ENCODE data around the gene GLG1.
"Not testable (repeated sequence)": the region's sequence is repeated elsewhere in the genome, so short reads cannot be mapped to it uniquely, and the experiment has no call there.

Gene GLG1

DNA sequence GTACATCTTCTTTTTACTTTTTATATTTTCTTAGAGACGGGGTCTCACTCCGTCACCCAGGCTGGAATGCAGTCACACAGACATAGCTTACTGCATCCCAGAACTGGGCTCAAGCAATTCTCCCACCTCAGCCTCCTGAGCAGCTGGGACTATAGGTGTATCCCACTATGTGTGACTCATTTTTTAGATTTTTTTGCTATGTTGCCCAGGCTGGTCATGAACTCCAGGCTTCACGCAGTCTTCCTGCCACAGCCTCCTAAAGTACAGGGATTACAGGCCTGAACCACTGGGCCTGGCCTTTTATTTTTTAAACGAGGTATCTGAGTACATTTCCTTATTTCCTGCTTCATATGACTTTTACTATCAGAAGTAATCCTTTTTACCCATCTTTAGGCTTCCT, 48.0 kb downstream of the GLG1 start:
- DNase-seq (ENCODE audit: low read depth): no peak
- TF ChIP-seq, protein P1, sequence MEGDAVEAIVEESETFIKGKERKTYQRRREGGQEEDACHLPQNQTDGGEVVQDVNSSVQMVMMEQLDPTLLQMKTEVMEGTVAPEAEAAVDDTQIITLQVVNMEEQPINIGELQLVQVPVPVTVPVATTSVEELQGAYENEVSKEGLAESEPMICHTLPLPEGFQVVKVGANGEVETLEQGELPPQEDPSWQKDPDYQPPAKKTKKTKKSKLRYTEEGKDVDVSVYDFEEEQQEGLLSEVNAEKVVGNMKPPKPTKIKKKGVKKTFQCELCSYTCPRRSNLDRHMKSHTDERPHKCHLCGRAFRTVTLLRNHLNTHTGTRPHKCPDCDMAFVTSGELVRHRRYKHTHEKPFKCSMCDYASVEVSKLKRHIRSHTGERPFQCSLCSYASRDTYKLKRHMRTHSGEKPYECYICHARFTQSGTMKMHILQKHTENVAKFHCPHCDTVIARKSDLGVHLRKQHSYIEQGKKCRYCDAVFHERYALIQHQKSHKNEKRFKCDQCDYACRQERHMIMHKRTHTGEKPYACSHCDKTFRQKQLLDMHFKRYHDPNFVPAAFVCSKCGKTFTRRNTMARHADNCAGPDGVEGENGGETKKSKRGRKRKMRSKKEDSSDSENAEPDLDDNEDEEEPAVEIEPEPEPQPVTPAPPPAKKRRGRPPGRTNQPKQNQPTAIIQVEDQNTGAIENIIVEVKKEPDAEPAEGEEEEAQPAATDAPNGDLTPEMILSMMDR (conservative IDR thresholded peaks at IDR 0.05; ENCODE audit: low read depth, low read length): no peak
- H3K4me3 ChIP-seq (ENCODE audit: low read length): no peak overlapping the region

DNA sequence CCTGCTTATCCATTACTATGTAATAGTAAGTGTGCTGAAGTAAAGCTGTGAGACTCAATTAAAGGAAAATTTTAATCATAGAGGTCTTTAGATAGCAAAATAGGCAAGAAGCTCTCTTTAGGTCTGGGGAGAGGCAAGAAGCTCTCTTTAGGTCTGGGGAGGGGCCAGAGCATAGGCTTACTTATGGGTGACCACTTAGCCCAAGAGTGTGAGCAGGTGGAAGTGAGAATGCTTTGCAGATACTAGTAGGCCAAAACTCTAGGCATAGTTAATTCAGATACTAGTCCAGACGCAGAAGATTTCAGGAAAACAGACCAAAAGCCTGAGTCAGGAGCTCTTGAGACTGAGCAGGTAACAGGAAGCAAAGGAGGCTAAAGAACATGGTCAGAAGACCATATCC, 49.6 kb downstream of the GLG1 start:
- TF ChIP-seq, protein P1 (conservative IDR thresholded peaks at IDR 0.05; ENCODE audit: low read depth, low read length): no peak
- H3K4me3 ChIP-seq (ENCODE audit: low read length): no peak overlapping the region
- no peak for DNase-seq (ENCODE audit: low read depth)

DNA sequence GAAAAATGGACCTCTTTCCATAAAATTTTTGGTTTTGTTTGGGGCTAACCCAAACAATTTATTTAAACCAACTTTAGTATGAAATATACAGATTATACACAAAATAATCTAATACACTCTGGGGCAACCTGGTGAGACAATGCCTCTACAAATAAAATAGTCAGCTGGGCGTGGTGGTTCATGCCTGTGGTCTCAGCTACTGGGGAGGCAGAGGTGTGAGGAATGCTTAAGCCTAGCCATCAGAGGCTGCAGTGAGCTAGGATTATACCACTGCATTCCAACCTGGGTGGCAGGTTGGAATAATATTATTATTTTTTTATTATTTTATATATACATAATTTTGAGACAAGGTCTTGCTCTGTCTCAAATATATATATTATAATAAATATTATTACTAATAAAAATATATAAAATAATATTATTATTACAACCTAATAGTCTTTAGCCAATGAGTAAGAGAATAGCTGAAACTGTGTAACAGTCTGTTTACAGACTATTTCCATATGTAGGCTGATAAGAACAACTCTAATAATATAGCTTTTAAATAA, 50.5 kb downstream of the GLG1 start:
- H3K4me3 ChIP-seq (ENCODE audit: low read length): no peak overlapping the region
- no peak for DNase-seq (ENCODE audit: low read depth)
- TF ChIP-seq, protein P1 (conservative IDR thresholded peaks at IDR 0.05; ENCODE audit: low read depth, low read length): no peak

DNA sequence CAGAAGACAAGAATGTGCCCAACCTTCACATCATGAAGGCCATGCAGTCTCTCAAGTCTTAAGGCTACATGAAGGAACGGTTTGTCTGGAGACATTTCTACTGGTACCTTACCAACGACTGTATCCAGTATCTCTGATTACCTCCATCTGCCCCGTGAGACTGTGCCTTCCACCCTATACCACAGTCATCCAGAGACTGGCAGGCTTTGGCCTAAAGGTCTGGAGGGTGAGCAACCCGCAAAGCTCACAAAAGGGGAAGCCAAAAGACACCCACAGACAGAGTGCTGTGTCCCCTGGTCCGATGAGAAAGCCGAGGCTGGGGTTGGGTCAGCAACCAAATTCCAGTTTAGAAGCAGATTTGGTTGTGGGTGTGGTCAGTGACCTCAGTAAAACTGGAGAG, 54.6 kb downstream of the GLG1 start:
- H3K4me3 ChIP-seq (ENCODE audit: low read length); DNase-seq (ENCODE audit: low read depth): not testable (repeated sequence)

GRCh38 chr16:74550227-74551019, 56.5 kb downstream of the GLG1 start:
- not testable (repeated sequence) for DNase-seq (ENCODE audit: low read depth); H3K4me3 ChIP-seq (ENCODE audit: low read length)

GRCh38 chr16:74546112-74546511, 60.8 kb downstream of the GLG1 start:
- DNase-seq (ENCODE audit: low read depth); H3K4me3 ChIP-seq (ENCODE audit: low read length): not testable (repeated sequence)

- DNase-seq (ENCODE audit: low read depth); H3K4me3 ChIP-seq (ENCODE audit: low read length): not testable (repeated sequence)
These were observed 63.9 kb downstream of the GLG1 start for GRCh38 chr16:74542911-74543578.

- not testable (repeated sequence) for DNase-seq (ENCODE audit: low read depth); H3K4me3 ChIP-seq (ENCODE audit: low read length)
These were observed 66.3 kb downstream of the GLG1 start for GRCh38 chr16:74540663-74541062.

DNA sequence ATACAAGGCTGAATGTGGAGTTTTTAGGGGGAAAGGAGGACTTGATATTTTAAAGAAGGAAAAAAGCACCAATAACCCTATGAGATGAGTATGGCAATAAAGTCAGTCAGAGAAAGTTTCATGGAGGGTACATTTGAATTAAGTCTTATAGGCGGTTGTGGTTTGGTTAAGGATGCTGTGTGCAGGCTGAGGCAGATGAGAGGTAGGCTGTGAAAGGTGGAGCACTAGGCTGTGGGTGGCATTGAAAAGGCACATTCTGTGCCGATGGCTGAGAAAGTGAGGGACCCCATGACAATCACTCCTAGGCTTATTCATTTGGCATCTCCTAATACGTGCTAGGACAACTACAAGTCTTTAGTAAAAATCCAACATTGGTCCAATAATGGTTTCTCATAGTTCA, 68.1 kb downstream of the GLG1 start:
- not testable (repeated sequence) for DNase-seq (ENCODE audit: low read depth)

GRCh38 chr16:74537746-74538145, 69.2 kb downstream of the GLG1 start:
- H3K4me3 ChIP-seq (ENCODE audit: low read length); DNase-seq (ENCODE audit: low read depth): not testable (repeated sequence)

More for the DNA sequence above, 68.1 kb downstream of the GLG1 start:
- not testable (repeated sequence) for H3K4me3 ChIP-seq (ENCODE audit: low read length)

GRCh38 chr16:74534650-74535049, 72.3 kb downstream of the GLG1 start:
- DNase-seq (ENCODE audit: low read depth); H3K4me3 ChIP-seq (ENCODE audit: low read length): not testable (repeated sequence)

All from retinal pigment epithelial cell (primary cell).